COLO829 (cell line): Measurements from ENCODE around the gene SCAMP5.

ENCODE experiments used
- DNase-seq: peaks from one replicate; pipeline ENCODE4 v3.0.0; 2012; ENCODE audit warnings: low spot score

SCAMP5 gene

DNA sequence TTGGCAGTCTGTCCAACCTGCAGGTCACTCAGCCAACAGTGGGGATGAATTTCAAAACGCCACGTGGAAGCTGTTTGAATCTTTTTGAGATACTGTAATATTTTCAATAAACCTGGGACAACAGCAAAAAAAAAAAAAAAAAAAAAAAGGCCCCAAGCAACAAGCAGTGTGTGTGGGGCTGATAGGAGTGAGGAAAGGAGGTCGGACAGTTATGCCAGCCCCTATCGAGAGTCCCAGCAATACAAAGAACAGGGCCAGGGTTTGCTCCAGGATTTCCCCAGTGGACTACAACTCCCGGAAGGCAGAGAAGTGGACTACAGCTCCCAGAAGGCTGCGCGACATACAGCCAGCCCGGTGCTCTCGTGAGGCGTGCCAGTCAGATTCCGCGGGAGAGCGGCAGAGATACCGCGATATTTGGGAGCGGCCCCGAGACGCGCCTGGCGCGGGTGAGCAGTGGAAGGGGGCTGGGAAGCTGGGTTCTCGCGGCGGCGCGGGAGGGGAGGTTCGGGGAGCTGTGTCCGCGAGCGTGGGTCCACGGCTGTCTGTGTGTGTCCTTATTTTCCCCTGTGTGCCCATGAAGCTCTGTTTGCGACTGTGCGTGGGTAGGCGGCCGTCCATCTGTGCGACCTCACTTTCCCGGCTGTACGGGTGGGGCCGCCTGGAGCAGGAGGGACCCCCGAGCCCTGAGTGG lies 28.0 kb downstream of the SCAMP5 start, which contains the start of gene PPCDC:
Gene PPCDC, plus strand, starts transcription at position 410 of the 691 bp plus-strand sequence. CDS start 4,729 bp downstream, outside the sequence.
- DNase-seq = peak; percentile 97

DNA sequence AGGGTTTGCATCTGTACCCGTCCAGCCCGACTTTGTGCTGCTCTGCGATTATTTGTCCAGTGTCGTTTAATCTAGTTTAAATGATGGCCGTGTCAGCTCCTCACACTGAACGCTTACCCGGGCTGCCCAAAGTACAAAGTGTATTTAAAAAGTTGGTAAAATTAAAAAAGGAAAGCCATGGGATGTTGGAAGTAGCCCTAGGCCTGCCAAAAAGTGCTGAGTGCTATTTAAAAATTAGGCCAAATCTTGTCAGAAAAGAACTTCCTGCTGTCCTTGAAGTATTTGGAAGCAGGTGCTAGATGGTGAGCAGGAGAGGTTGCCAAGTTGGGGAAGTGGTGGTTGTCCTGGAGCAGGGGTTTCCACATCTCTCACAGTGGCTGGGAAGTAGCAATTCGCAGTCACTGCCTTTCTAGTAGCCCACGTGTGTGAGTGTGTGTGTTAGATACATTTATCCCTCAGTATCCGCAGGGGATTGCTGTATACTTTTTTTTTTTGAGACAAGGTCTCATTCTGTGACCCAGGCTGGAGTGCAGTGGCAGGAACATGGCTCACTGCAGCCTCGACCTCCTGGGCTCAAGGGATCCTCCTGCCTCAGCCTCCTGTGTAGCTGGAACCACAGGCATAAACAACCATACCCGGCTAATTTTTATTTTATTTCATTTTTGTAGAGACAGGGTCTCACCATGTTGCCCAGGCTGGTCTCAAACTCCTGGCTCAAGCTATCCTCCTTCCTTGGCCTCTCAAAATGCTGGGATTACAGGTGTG lies 28.7 kb downstream of the SCAMP5 start:
- no peak for DNase-seq

DNA sequence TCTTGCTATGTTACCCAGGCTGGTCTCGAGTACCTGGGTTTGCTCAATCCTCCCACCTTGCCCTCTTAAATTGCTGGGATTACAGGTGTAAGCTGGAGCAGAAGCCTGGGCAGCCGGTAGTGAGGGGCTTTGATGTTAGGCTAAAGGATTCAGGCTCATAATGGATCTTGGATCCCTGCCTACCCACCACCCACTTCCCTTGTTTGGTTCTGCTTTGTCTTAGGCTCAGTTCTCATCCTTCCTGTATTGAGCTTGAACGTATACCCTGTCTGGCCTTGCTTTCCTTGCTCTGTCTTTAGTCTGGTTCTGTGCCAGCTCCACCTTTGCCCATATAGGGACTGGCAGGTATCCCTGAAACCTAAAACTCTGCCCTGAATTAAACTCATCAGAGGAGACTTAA lies 29.7 kb downstream of the SCAMP5 start:
- no peak for DNase-seq

DNA sequence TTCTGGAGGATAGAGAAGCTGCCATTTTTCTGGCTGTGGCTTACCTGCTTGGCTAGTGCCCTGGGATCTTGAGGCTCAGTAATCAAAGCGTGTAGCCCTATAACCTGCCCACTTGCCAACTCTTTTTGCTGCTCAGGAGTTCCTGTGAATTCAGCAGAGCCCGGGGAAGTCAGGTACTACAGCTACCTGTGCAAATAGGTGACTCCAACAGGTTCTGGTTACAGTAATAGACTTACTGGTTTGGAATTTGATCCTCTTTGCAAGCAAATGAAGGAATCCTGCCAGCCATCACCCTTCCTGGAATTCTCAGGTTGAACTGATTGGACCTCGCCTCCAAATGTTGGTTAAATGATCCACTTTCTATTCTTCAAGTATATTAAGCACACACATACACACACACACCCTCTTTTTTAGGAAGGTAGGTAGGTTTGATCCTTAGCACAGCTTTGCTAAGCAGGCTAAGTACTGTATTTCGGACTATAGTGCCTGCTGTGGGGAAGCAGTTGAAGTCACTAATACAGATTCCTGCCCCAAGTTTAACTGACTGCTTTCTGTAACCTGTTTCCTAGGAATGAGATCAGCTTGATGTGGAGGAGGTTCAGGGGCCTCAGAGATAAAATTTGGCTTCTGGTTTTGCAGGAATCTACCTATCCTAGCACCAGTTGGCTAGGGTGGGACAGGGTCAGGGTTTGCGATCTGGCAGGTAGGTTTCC lies 30.3 kb downstream of the SCAMP5 start:
- no peak for DNase-seq

DNA sequence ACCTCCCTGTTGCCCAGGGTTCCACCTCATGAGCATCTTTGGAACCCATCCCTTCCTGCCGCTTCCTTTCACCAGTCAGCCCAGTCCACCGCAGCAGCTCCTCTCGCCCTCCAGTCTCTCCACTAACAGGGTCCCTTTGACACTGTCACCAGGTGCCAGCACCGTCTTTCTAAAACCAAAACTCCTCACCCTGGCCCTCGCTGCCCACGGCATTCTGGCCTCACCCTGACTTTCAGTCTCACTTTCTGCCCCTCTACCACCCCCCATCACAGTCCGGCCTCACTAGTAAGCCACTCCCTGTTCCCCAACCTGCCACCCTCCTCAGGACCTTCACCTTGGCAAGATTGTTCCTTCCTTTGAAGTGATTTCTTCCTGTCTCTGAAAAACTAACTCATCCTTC lies 32.2 kb downstream of the SCAMP5 start:
- DNase-seq = no peak

DNA sequence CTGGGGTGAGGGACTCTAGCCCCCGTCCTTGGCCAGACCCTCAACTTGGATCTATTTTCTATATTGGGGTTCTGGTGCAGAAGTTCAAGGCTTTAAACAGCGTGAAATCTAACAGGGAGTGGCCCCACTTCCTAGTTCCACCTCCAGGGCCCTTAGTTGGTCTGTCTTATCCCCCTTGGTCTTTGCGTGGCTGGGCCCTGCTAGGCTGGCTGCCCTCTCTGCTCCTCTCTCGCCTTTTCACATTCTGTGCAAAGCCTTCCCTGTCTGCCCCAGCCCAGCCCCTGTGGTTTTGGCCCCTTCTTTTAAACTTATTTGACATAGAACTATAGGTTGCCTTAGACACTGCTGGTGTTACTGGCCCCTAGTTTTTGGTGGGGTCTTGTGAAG lies 33.6 kb downstream of the SCAMP5 start:
- no peak for DNase-seq

DNA sequence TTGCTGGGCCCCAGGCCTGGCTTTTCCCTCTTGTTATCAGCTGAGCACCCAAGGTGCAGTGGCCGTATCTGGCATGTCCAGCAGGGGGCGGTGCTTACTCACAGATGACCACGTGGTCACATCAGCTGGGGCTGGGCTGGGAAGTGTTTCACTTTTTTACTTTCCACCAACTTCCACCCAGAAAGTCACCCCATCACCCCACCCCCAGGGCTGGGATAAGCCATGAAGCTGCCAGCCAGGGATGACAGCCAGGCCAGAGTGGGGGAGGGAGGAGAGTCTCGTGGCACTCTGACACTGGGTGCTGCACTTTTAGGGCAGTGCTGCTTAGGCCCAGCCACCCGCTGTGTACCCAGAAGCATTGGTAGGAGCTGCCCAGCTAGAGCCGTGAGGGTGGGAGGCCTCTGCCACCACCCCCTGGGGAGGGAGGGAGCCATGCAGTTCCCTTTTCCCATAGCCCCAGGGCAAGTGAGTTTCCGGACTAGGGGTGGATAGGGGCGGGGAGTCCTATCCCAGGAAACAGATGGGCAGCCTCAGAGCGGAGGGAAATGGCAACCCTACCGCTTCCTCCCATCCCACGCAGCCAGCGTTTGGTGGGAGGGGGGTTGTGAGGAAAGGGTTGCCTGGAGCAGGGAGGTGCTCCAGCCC lies 34.1 kb downstream of the SCAMP5 start:
- peak; percentile 71 for DNase-seq

DNA sequence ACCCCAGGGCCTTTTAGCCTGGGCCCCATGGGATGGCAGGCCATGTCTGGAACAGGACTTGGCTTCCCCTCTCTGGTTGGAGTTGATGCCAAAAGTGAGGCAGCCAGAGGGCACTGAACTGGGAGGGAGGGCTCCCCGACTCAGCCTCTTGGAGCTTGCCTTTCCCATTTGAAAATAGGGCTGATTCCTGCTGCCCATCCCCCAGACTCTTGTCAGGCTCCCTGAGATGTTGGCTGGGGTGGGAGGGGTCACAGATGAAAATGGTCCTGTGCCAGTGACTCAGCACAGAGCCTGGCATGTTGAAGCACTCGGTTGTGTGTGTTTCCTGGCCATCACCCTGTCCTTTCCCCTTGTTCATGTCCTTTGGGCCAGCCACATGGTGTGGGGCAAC lies 34.7 kb downstream of the SCAMP5 start:
- DNase-seq = no peak

DNA sequence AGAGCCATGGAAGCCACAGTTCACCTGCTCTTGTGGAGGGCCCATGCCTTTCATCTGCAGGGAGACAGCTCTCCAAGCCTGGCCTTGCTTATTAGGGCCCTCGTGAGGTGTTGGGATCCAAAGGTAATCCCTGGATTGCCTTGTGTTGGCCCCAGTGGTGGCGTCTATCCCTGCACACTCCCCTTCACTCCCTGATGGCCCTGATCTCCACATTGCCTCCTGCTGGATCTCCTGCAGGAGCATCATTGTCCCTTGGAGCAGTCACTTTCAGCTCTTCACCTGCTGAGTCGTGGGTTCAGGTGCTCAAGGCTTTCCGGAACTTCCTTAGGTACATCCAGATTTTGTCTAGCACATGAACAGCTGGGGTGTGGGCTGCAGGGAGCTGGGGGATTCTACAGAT lies 35.1 kb downstream of the SCAMP5 start:
- no peak for DNase-seq

DNA sequence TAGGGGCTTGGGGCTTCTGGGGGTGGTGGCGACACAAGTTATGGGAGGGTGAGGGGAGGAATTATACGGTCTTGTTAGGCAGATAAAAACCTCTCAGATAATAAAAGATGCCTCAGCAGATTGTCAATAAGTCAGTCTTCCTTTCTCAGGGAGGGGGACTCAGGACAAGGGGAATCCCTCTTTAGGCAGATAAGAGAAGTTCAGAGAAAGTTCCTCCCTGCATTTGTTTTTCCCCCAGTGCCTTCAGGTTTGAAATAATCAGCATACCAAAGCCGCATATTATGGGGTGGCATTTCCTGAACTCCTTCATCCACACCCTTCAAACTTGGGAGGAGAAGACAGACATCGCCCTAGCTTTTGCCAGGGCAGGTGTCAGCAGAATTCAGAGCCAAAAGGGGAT lies 36.5 kb downstream of the SCAMP5 start:
- no peak for DNase-seq

DNA sequence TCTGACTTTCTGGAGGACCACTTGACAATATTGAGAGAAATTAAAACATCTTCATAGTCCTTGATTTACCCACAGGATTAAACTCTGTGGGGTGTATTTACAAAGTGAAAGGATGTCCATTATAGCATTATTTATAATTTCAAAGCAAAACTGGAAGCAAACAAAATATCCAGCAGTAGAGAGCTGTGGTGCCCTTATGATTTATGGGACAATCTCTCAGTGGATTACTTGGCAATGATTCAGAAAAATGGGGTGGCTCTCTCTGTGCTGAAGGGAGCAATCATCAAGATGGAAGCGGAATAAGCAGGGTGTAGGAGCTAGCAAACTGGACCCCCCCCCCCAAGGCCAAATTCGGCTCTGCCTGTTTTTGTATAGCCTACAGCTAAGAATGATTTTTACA lies 37.0 kb downstream of the SCAMP5 start:
- no peak for DNase-seq

DNA sequence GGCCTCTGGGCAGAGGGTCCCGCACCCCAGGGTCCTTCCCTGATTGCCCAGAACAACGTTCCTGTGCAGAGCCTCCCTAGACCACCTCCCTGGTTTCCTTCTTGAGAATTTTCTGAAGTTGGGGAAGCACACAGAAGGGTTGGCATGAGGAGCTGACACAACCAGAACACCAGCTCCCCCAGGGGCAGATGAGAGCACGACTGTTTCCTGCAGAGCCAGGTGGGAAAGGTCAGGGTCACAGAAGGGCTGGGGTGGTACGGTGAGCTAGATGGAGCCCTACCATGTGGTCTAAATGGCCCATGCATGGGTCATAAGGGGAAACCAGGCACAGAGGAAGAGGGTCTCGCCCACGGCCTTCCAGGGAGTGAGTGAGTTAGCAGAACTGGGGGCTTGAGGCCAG lies 38.4 kb downstream of the SCAMP5 start:
- no peak for DNase-seq

DNA sequence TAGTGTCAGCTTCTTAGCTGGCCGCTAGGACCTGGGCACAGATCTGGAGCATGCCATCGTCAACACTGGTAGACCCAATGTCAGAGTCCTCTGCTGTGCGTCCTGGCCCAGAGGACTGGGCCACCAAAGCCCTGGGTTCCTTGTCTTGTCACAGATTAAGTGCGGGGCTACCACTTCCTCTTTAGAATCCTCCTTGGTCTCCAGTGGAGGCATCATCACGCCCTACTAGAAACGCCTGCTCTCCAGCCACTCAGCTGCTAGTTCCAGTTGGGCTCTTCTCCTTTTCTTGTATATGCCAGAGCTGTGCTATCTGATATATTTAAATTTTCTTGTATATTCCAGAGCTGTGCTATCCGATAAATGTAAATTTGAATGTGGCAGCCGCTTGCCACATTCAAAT lies 39.3 kb downstream of the SCAMP5 start:
- DNase-seq = no peak

DNA sequence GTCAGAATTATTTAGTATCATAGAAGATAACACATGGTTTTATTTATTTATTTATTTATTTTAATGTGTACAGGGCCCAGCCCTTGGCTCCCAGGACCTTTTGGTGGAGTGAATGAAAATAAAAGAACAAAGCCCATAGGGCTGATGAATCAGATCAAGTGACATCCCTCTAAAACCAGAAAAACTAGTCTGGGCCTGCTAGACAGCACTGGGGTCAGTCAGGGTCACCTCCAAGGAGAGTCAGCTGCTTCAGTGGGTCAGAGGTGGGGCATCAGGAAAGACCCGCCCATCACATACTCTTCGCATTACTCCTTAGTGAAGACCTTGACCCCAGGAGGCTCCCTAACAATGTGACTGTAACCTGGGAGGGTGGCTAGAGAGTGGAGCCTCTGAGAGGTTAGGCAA lies 40.9 kb downstream of the SCAMP5 start:
- DNase-seq = no peak

DNA sequence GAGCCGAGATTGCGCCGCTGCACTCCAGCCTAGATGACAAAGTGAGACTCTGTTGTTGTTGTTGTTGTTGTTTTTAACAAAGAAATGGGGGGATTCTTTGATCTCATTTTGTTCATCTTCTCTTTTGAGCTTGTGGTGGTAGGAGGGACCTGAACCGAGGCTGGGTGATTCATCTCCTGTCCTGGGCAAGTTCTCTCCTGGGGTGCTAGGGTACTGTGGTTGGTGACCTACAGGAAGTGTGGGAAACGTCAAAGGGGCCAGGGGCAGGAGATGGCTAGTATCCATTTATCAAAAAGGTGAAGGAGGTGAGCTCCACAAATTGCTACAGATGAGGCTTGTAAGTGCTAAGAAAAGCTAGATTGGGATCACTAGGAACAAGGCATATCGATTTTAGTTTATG lies 42.3 kb downstream of the SCAMP5 start:
- DNase-seq = no peak

DNA sequence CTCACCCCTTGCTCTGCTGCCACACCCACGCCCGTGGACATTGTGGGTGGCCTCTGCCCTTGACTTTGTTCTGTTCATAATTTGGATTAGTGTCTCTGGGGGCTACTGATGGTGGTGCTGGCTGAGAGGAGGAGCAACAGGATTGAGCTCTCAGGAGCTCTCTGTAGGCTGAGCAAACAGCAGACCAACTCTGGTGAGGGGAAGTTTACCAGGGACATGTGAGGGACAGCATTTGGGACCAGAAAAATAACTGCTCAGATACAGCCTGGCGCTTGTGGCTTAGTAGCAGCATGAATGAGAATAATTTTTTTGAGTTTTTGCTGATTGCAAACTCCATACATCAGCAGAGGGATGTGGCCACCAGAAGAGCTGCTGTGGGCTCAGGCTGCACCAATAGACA lies 42.9 kb downstream of the SCAMP5 start:
- DNase-seq = no peak

DNA sequence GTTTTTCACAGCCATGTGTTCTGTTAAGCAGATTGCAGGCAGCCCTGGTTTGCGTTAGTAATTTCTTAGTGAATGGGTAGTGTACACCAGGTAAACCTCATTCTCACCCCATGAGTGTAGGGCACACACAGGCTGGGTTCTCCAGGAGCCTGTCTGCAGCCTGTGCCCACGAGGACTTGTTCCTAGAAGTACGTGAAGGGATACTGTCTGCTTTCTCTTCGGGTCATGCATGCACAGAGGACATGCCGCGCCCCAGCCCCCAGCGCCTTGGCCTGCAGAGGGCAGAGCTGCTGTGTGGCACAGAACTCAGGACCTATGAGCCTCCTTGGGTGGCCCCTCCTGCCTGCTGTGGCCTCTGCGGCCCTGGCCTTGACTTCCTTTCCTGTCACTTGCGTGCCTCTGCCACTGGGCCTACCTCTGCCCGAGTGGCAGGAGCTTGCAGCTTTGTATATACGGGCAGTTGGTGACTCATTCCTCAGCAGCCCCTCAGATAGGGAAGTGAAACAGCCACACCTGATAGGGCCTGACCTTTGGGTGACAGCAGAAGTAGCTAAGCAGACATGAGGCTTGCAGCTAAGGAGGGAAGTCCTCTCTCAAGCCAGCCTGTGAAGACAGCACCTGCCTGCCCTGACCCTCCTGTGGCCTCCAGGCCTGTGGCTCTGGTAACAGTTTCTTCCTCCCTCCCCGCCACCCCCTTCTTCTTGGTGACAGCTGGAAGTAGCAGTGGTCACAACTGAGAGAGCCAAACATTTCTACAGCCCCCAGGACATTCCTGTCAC lies 47.6 kb downstream of the SCAMP5 start:
- no peak for DNase-seq

DNA sequence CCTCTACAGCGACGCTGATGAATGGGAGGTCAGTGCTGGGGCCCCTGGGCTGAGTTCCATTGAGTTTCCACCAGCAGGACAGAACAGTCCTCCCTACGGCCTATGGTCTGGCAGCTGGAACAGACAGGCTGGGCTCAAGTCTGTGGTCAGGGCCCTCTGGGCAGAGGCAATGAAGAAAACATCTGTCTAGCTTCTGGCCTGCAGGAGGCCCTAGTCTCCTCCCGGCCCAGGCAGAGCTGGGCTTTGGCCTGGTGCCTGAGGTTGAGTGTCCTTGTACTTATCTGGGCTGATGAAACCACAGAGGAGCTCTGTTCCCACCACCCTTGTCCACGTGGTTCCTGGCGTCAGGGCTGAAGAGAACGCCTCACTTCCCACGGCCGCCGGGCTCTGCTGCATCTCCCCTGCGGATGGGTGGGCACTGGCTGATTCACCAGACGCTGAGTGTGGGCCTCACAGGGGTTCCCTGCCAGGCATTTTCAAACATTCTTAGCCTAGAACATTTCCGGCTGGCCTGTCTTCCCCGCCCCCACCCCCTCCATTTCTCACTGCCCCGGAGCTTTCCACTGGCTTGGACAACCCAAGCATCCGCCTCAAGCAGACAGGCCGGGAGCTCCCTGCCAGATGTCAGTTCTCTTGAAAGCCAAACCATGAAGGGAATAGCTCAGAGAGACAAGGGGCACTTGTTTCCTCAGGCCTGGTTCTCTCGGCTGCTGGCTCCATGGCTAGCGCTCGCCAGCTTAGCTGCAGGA lies 48.3 kb downstream of the SCAMP5 start:
- DNase-seq = peak; percentile 80

DNA sequence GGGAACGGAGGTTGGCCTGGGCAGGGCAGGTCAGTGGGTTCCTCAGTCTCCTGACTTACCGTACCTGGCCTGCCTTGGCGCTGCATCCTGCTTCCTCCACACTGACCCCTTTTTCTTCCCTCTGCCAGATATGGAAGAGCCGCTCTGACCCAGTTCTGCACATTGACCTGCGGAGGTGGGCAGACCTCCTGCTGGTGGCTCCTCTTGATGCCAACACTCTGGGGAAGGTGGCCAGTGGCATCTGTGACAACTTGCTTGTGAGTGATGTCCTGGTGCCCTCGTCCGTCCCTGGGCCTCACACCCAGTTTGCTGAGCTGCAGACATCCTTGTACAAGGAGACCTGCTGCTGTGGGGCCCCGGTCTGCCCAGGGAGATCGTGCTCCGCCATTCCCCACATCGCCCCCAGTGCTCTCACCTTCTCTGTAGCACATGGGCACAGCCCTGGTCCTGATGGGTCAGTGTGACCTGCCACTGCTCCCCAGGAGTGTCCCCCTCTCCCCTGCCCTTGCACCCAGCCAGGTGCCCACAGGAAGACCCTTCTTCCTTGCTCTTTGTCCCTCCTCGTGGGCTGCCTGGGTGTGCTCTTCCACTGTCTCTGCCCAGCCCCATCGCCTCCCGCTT lies 49.0 kb downstream of the SCAMP5 start:
- no peak for DNase-seq

DNA sequence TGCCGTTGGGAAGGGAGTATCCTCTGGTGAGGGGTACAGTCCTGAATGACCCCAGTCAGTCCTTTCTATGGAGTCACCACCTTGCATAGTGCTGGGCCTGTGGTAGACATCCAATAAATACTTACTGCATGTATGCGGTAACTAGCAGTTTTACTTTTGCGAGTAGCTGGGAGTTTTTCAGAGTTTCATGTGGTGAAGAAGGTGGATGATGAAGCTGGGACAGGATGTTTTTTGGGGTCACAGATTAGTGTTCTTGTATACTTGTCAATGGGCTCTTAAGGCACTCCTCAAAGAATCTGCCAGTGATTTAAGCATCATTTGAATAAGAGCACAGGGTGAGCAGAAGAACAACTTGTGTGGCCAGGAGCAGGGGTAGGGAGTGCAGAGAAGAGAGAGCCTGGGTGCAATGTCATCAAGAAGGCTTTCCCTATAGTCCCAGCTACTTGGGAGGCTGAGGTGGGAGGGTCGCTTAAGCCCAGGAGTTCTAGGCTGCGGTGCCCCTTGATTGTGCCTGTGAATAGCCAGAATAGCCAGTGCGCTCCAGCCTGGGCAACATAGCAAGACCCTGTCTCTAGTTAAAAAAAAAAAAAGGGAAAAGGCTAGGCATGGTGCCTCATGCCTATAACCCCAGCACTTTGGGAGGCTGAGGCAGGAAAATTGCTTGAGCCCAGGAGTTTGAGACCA lies 50.1 kb downstream of the SCAMP5 start:
- DNase-seq = no peak
